A673 (cell line): ENCODE results near the gene OR4K2. TPM values are rescaled to one million over a fixed set of nuclear protein-coding genes. Genes with fewer than 3 reads are reported as not detected.

Experiments used
- BruUV-seq: library from RNA; stranded (reverse); fragments of 400-500 nt; replicated peaks from 2 replicates; lab custom pipeline; 2021; lab: Mats Ljungman, UMichigan
- CTCF ChIA-PET: fragments of 300-600 bp; sonication (Branson Sonifier 250); formaldehyde crosslinking; loops from one replicate; lab custom pipeline; 2022; ENCODE audit warnings: antibody characterized with exemption; lab: Charles Lee
- POLR2A ChIA-PET: fragments of 300-600 bp; sonication (Branson Sonifier 250); formaldehyde crosslinking; loops from one replicate; lab custom pipeline; 2022; ENCODE audit warnings: antibody characterized with exemption; ENCODE audit not compliant: low non-redundant PET; lab: Charles Lee
- DNase-seq: peaks from one replicate; pipeline ENCODE4 v3.0.0-alpha.2; 2015; ENCODE audit warnings: low spot score
- H3K27ac ChIP-seq: fragments of 200-600 bp; sonication (generic); 2 replicates; pipeline ENCODE4 v1.5.1; 2016; ENCODE audit warnings: mixed run types, low read depth, mild to moderate bottlenecking, mixed read lengths, antibody characterized with exemption, low read length; ENCODE audit not compliant: poor library complexity, severe bottlenecking
- H3K27me3 ChIP-seq: fragments of 200-600 bp; sonication (generic); replicated peaks from 2 replicates; pipeline ENCODE4 v1.6.1; 2017; ENCODE audit warnings: mixed run types, low read depth, mild to moderate bottlenecking, mixed read lengths, antibody characterized with exemption, low read length; ENCODE audit not compliant: insufficient read depth, poor library complexity
- H3K36me3 ChIP-seq: fragments of 200-600 bp; sonication (generic); 2 replicates; pipeline ENCODE4 v1.6.1; 2016; ENCODE audit warnings: mixed run types, mild to moderate bottlenecking, mixed read lengths, antibody characterized with exemption, low read length; ENCODE audit not compliant: insufficient read depth, poor library complexity, severe bottlenecking
- H3K4me1 ChIP-seq: fragments of 200-600 bp; sonication (generic); 2 replicates; pipeline ENCODE4 v1.6.1; 2017; ENCODE audit warnings: mixed run types, mild to moderate bottlenecking, mixed read lengths, antibody characterized with exemption, low read length; ENCODE audit not compliant: insufficient read depth, poor library complexity, severe bottlenecking
- H3K4me3 ChIP-seq: fragments of 200-600 bp; sonication (generic); 2 replicates; pipeline ENCODE4 v1.5.1; 2016; ENCODE audit warnings: low read depth, mixed run types, mild to moderate bottlenecking, mixed read lengths, low read length; ENCODE audit not compliant: poor library complexity, severe bottlenecking
- H3K9me3 ChIP-seq: fragments of 200-600 bp; sonication (generic); 2 replicates; pipeline ENCODE4 v1.6.1; 2016; ENCODE audit warnings: mixed run types, low read depth, mild to moderate bottlenecking, mixed read lengths, antibody characterized with exemption, low read length; ENCODE audit not compliant: poor library complexity, severe bottlenecking
- CTCF ChIP-seq: fragments of 300-800, 200-600 bp; sonication (generic); conservative IDR thresholded peaks from 2 replicates; pipeline ENCODE4 v1.5.1; 2017; ENCODE audit warnings: low read depth, mild to moderate bottlenecking, antibody characterized with exemption, low read length, moderate library complexity, mixed read lengths
- EZH2 ChIP-seq: fragments of 200-600 bp; sonication (generic); IDR thresholded peaks from 2 replicates; pipeline ENCODE4 v1.6.1; 2017; ENCODE audit warnings: borderline replicate concordance, low read depth, mild to moderate bottlenecking, mixed read lengths, antibody characterized with exemption, low read length; ENCODE audit not compliant: poor library complexity, severe bottlenecking
- intact Hi-C: fragments of 100-400 bp; cut with micrococcal nuclease; formaldehyde crosslinking; loops from one replicate; pipeline ENCODE4 v1.10.0; 2022; ENCODE audit not compliant: unreplicated experiment
- total RNA-seq: library from RNA; stranded (reverse); gene quantifications from 2 replicates; pipeline ENCODE4 v1.2.3, GENCODE V29; 2021

Gene OR4K2
- total RNA-seq, 1 experiment from 2014 or later: not detected

GRCh38 chr14:19917243-19917642 lies 42.3 kb downstream of the OR4K2 start:
- intact Hi-C loops: no loop called here
- POLR2A ChIA-PET: no interaction called here
- Histone ChIP-seq H3K27me3 (no peaks in the 10 kb centered on the region), H3K27ac (no peak overlapping the region), H3K9me3 (no peaks in the 10 kb centered on the region), H3K4me3 (no peak overlapping the region), H3K36me3 (no peaks in the 10 kb centered on the region), H3K4me1 (no peaks in the 10 kb centered on the region)
- CTCF ChIA-PET: no interaction called here
- no peak for TF ChIP-seq CTCF
- TF ChIP-seq EZH2: no peak
- BruUV-seq: no TSS peak
- DNase-seq: no peak

- Histone ChIP-seq H3K27ac (no peak overlapping the region), H3K36me3 (no peaks in the 10 kb centered on the region), H3K9me3 (no peaks in the 10 kb centered on the region), H3K27me3 (no peaks in the 10 kb centered on the region), H3K4me3 (no peak overlapping the region), H3K4me1 (no peaks in the 10 kb centered on the region)
- TF ChIP-seq CTCF (no peak), EZH2 (no peak)
- no TSS peak for BruUV-seq
- intact Hi-C loops: no loop called here
- ChIA-PET POLR2A (no interaction called here), CTCF (no interaction called here)
- no peak for DNase-seq
Observed at GRCh38 chr14:19917955-19918518, 43.1 kb downstream of the OR4K2 start.

GRCh38 chr14:19918553-19919264 lies 43.8 kb downstream of the OR4K2 start:
- TF ChIP-seq CTCF (no peak), EZH2 (no peak)
- BruUV-seq: no TSS peak
- no peak for DNase-seq
- Histone ChIP-seq H3K9me3 (no peaks in the 10 kb centered on the region), H3K27ac (no peak overlapping the region), H3K4me3 (no peak overlapping the region), H3K36me3 (no peaks in the 10 kb centered on the region), H3K27me3 (no peaks in the 10 kb centered on the region), H3K4me1 (no peaks in the 10 kb centered on the region)
- intact Hi-C loops: no loop called here
- ChIA-PET POLR2A (no interaction called here), CTCF (no interaction called here)
